Transverse colon (tissue), 4 donors: ENCODE measurements around the gene ARHGAP21.

Source experiments
- EP300 ChIP-seq: sonication (generic); formaldehyde crosslinking; IDR thresholded peaks from one replicate; pipeline ENCODE4 v1.6.1; 2017; ENCODE audit warnings: antibody characterized with exemption, low read depth
- POLR2A ChIP-seq: fragments of 450-650 bp; IDR thresholded peaks from one replicate; pipeline ENCODE4 v1.6.1; 2016; ENCODE audit warnings: antibody characterized with exemption, mild to moderate bottlenecking, moderate library complexity
- POLR2AphosphoS5 ChIP-seq, 3 donors: sonication (generic); formaldehyde crosslinking; IDR thresholded peaks; one replicate each; pipeline ENCODE4 v1.6.1; 2016; ENCODE audit warnings: antibody characterized with exemption in 3 of 3
- TF ChIP-seq, protein P1 (sequence below), 5 experiments: fragments of 200-600 bp in 3 of 5; fragments of 450-650 bp in 2 of 5; sonication (generic) in 3 of 5; IDR thresholded peaks; 1 replicate in 2 of 5; 2 replicates in 3 of 5; pipeline ENCODE4 v1.5.1; 2016 to 2017; ENCODE audit warnings: antibody characterized with exemption in 5 of 5, inconsistent platforms in 3 of 5, mild to moderate bottlenecking in 2 of 5, moderate library complexity in 1 of 5

GRCh38 chr10:24554036-24554435 lies 169.7 kb downstream of the ARHGAP21 start:
- TF ChIP-seq POLR2A, result no peak
- TF ChIP-seq, protein P1, sequence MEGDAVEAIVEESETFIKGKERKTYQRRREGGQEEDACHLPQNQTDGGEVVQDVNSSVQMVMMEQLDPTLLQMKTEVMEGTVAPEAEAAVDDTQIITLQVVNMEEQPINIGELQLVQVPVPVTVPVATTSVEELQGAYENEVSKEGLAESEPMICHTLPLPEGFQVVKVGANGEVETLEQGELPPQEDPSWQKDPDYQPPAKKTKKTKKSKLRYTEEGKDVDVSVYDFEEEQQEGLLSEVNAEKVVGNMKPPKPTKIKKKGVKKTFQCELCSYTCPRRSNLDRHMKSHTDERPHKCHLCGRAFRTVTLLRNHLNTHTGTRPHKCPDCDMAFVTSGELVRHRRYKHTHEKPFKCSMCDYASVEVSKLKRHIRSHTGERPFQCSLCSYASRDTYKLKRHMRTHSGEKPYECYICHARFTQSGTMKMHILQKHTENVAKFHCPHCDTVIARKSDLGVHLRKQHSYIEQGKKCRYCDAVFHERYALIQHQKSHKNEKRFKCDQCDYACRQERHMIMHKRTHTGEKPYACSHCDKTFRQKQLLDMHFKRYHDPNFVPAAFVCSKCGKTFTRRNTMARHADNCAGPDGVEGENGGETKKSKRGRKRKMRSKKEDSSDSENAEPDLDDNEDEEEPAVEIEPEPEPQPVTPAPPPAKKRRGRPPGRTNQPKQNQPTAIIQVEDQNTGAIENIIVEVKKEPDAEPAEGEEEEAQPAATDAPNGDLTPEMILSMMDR (IDR thresholded peaks at IDR 0.05), result no peak
- TF ChIP-seq POLR2AphosphoS5 (IDR thresholded peaks at IDR 0.05), result no peak
- no peak for TF ChIP-seq EP300
